ENCODE measurements around the gene NASP. TPM values are rescaled to one million over a fixed set of nuclear protein-coding genes. Genes with fewer than 3 reads are reported as not detected.

NASP gene
- total and polyA plus RNA-seq, 2 of the 13 experiments (the other 11 are each of a cell fraction or from before 2014, with no cell fraction given) = 132 to 256 TPM

DNA sequence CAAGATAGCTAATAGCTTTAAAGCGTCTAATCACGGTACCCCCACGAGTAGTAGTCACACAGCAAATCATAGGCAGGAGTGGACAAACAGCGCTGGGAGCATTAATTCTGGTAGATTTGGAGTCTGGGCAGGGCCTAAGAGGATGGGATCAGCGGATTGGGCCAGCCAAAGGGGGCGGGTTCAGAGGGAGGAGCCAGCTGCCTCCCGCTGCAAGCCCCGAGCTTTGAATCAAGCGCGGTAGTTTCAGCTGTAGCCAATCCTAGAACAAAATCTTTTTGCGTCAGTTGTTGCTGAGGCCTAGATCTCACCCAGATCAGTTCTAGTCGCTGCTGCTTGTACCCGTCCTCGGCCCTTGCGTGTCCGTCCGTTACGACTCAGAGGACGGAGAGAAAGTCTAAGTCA lies 576 bp upstream of the NASP start (continued):
- TF ChIP-seq, protein P1, sequence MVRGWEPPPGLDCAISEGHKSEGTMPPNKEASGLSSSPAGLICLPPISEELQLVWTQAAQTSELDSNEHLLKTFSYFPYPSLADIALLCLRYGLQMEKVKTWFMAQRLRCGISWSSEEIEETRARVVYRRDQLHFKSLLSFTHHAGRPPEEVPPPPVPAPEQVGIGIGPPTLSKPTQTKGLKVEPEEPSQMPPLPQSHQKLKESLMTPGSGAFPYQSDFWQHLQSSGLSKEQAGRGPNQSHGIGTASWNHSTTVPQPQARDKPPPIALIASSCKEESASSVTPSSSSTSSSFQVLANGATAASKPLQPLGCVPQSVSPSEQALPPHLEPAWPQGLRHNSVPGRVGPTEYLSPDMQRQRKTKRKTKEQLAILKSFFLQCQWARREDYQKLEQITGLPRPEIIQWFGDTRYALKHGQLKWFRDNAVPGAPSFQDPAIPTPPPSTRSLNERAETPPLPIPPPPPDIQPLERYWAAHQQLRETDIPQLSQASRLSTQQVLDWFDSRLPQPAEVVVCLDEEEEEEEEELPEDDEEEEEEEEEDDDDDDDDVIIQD (CRISPR knock-in tag; IDR thresholded peaks at IDR 0.05; ENCODE audit: low read depth) = no peak
- TF ChIP-seq ZFP90 (CRISPR knock-in tag; IDR thresholded peaks at IDR 0.05; ENCODE audit: borderline replicate concordance) (0 out of 2 replicates have a peak, but pooled peaks have one; percentile 11), CCAR2 (optimal IDR thresholded peaks at IDR 0.05; ENCODE audit: low read depth, low read length) (no peak), HOXA3 (CRISPR knock-in tag; IDR thresholded peaks at IDR 0.05) (no peak), ARID2 (CRISPR knock-in tag; IDR thresholded peaks at IDR 0.05; ENCODE audit: borderline replicate concordance) (no peak), RFXANK (CRISPR knock-in tag; IDR thresholded peaks at IDR 0.05) (peak; percentile 100), ZNF326 (CRISPR knock-in tag; IDR thresholded peaks at IDR 0.05; ENCODE audit: borderline replicate concordance) (no peak), ZBTB21 (CRISPR knock-in tag; IDR thresholded peaks at IDR 0.05) (no peak), SIN3A (IDR thresholded peaks at IDR 0.05; ENCODE audit: borderline replicate concordance, low read depth, low read length) (0 out of 2 replicates have a peak, but pooled peaks have one; percentile 6), ZIK1 (CRISPR knock-in tag; IDR thresholded peaks at IDR 0.05; ENCODE audit: borderline replicate concordance, low read depth) (no peak), IRF2 (CRISPR knock-in tag; IDR thresholded peaks at IDR 0.05) (0 out of 2 replicates have a peak, but pooled peaks have one; percentile 12), ELF3 (CRISPR knock-in tag; IDR thresholded peaks at IDR 0.05) (0 out of 2 replicates have a peak, but pooled peaks have one; percentile 10), ZNF563 (CRISPR knock-in tag; IDR thresholded peaks at IDR 0.05) (no peak), RFXAP (CRISPR knock-in tag; IDR thresholded peaks at IDR 0.05; ENCODE audit: borderline replicate concordance) (peak; percentile 100)
- TF ChIP-seq, protein P2, sequence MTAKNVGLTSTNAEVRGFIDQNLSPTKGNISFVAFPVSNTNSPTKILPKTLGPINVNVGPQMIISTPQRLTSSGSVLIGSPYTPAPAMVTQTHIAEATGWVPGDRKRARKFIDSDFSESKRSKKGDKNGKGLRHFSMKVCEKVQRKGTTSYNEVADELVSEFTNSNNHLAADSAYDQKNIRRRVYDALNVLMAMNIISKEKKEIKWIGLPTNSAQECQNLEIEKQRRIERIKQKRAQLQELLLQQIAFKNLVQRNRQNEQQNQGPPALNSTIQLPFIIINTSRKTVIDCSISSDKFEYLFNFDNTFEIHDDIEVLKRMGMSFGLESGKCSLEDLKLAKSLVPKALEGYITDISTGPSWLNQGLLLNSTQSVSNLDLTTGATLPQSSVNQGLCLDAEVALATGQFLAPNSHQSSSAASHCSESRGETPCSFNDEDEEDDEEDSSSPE (CRISPR knock-in tag; IDR thresholded peaks at IDR 0.05) = peak; percentile 85; the same call in 1 of the 2 replicates
- TF ChIP-seq, protein P3, sequence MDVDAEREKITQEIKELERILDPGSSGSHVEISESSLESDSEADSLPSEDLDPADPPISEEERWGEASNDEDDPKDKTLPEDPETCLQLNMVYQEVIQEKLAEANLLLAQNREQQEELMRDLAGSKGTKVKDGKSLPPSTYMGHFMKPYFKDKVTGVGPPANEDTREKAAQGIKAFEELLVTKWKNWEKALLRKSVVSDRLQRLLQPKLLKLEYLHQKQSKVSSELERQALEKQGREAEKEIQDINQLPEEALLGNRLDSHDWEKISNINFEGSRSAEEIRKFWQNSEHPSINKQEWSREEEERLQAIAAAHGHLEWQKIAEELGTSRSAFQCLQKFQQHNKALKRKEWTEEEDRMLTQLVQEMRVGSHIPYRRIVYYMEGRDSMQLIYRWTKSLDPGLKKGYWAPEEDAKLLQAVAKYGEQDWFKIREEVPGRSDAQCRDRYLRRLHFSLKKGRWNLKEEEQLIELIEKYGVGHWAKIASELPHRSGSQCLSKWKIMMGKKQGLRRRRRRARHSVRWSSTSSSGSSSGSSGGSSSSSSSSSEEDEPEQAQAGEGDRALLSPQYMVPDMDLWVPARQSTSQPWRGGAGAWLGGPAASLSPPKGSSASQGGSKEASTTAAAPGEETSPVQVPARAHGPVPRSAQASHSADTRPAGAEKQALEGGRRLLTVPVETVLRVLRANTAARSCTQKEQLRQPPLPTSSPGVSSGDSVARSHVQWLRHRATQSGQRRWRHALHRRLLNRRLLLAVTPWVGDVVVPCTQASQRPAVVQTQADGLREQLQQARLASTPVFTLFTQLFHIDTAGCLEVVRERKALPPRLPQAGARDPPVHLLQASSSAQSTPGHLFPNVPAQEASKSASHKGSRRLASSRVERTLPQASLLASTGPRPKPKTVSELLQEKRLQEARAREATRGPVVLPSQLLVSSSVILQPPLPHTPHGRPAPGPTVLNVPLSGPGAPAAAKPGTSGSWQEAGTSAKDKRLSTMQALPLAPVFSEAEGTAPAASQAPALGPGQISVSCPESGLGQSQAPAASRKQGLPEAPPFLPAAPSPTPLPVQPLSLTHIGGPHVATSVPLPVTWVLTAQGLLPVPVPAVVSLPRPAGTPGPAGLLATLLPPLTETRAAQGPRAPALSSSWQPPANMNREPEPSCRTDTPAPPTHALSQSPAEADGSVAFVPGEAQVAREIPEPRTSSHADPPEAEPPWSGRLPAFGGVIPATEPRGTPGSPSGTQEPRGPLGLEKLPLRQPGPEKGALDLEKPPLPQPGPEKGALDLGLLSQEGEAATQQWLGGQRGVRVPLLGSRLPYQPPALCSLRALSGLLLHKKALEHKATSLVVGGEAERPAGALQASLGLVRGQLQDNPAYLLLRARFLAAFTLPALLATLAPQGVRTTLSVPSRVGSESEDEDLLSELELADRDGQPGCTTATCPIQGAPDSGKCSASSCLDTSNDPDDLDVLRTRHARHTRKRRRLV (CRISPR knock-in tag; IDR thresholded peaks at IDR 0.05) = no peak
- TF ChIP-seq, protein P4, sequence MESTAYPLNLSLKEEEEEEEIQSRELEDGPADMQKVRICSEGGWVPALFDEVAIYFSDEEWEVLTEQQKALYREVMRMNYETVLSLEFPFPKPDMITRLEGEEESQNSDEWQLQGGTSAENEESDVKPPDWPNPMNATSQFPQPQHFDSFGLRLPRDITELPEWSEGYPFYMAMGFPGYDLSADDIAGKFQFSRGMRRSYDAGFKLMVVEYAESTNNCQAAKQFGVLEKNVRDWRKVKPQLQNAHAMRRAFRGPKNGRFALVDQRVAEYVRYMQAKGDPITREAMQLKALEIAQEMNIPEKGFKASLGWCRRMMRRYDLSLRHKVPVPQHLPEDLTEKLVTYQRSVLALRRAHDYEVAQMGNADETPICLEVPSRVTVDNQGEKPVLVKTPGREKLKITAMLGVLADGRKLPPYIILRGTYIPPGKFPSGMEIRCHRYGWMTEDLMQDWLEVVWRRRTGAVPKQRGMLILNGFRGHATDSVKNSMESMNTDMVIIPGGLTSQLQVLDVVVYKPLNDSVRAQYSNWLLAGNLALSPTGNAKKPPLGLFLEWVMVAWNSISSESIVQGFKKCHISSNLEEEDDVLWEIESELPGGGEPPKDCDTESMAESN (CRISPR knock-in tag; conservative IDR thresholded peaks at IDR 0.05) = no peak
- TF ChIP-seq, protein P5, sequence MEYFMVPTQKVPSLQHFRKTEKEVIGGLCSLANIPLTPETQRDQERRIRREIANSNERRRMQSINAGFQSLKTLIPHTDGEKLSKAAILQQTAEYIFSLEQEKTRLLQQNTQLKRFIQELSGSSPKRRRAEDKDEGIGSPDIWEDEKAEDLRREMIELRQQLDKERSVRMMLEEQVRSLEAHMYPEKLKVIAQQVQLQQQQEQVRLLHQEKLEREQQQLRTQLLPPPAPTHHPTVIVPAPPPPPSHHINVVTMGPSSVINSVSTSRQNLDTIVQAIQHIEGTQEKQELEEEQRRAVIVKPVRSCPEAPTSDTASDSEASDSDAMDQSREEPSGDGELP (IDR thresholded peaks at IDR 0.05; ENCODE audit: borderline replicate concordance, low read depth) = peak; percentile 88
- TF ChIP-seq, protein P6, sequence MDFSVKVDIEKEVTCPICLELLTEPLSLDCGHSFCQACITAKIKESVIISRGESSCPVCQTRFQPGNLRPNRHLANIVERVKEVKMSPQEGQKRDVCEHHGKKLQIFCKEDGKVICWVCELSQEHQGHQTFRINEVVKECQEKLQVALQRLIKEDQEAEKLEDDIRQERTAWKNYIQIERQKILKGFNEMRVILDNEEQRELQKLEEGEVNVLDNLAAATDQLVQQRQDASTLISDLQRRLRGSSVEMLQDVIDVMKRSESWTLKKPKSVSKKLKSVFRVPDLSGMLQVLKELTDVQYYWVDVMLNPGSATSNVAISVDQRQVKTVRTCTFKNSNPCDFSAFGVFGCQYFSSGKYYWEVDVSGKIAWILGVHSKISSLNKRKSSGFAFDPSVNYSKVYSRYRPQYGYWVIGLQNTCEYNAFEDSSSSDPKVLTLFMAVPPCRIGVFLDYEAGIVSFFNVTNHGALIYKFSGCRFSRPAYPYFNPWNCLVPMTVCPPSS (IDR thresholded peaks at IDR 0.05) = no peak

Data from HepG2 (cell line).